T1000 (cell line): Measurements from ENCODE around the gene RRH.

ENCODE experiments used
- DNase-seq: peaks from one replicate; lab custom pipeline; 2025; ENCODE audit warnings: mixed read lengths; lab: John Stamatoyannopoulos, UW

The RRH gene

DNA sequence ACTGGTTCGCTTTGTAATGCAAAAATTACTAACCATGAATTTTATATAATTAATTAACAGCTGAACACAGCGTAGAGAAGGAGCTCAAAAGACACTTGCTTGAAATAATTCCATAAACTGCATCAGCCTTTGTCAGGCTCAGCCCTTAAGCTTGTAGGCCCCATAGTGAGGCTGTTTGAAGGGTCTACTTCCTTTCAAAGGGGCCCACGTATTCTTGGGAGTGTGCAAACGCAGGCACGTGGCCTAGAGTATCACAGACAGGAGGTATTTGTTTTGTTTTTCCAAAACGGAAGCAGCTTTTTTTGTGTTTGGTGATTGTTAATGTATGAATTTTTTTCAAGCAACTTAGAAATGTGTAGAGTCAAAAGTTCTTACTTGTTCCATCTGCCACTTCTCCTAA is 59.3 kb downstream of the RRH start:
- no peak for DNase-seq

GRCh38 chr4:109890076-109890475 is 62.3 kb downstream of the RRH start:
- no peak for DNase-seq
